ENCODE data around the gene HDDC3. TPM values are rescaled to one million over a fixed set of nuclear protein-coding genes. Genes with fewer than 3 reads are reported as not detected.
"Not testable (repeated sequence)": the region's sequence is repeated elsewhere in the genome, so short reads cannot be mapped to it uniquely, and the experiment has no call there.

Gene HDDC3
- total and polyA plus RNA-seq, 2 donors: 18.7 to 25.4 TPM

DNA sequence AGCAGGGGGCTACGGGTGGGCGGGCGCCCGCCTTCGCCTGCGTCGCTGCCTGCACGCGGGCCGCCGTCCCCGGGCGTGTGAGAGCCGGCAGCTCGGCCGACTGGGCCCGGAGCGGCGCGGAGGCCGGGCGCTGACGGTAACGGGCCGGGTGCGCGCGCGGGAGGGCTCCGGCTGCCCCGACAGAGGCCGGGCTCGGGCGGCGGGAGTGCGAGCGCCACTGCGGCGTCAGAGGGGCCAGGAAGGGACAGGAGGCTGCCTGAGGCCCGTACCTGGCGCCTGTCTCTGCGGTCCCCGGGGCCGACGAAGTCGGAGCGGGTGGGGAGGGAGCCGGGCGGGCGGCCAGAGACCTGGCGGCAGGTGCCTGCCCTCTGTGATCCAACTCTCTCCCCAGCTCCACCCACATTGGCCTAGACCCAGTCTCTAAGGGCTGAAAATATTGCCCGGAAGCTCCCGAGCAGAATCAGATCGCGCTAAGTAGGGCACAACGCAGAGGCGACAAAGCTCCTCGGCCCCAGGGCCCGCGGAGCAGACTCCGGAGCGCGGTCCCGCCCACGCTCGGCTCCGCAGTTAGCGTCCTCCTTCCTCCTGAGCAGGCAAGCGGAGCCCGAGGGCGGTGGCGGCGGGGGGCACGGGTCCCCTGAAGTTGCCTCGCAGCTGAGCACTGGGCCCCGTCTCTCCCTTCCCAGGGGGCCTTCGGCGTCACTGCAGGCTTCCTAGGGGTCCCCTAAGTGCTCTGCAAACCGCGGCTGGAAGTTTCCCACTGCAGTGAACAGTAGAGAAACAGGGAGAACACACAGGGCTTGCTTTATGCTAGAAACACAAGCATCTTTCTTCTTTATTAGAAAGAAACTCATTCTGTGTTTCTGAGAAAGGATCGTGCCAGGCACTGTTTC, 29.3 kb downstream of the HDDC3 start, which contains the start of gene MAN2A2:
TSS of gene MAN2A2 (plus strand) at position 463 of the 893 bp plus-strand sequence. CDS start 906 bp downstream, outside the sequence.
- Histone ChIP-seq H3K27me3 (ENCODE audit: control insufficient read depth in 2 of 2, insufficient read depth in 1 of 2, low read length in 1 of 2) (peaks cover 0 to 2% of the 10 kb centered on the region in 2 donors), H3K4me1 (ENCODE audit: control insufficient read depth in 2 of 2, insufficient read depth in 2 of 2, low read length in 2 of 2) (peaks cover 7 to 15% of the 10 kb centered on the region in 2 donors), H3K9me3 (ENCODE audit: control insufficient read depth in 2 of 2, insufficient read depth in 1 of 2, low read length in 1 of 2) (no peaks in the 10 kb centered on the region), H3K4me3 (ENCODE audit: low read length in 2 of 2) (peak within 1 kb of the TSS; percentile 77 to 78), H3K27ac (ENCODE audit: low read depth in 1 of 2, low read length in 1 of 2) (peak within 1 kb of the TSS; percentile 88 to 94), H3K36me3 (ENCODE audit: control insufficient read depth in 2 of 2, insufficient read depth in 2 of 2, low read length in 1 of 2) (peaks cover 30 to 33% of the 10 kb centered on the region in 2 donors)
- DNase-seq (ENCODE audit: low read depth in 6 of 9, low spot score in 9 of 9): peak in 8 of 9 donors; percentile 44 to 87 (median 60)
- WGBS: 1% methylated on average over 81 of the region's 81 CpGs

DNA sequence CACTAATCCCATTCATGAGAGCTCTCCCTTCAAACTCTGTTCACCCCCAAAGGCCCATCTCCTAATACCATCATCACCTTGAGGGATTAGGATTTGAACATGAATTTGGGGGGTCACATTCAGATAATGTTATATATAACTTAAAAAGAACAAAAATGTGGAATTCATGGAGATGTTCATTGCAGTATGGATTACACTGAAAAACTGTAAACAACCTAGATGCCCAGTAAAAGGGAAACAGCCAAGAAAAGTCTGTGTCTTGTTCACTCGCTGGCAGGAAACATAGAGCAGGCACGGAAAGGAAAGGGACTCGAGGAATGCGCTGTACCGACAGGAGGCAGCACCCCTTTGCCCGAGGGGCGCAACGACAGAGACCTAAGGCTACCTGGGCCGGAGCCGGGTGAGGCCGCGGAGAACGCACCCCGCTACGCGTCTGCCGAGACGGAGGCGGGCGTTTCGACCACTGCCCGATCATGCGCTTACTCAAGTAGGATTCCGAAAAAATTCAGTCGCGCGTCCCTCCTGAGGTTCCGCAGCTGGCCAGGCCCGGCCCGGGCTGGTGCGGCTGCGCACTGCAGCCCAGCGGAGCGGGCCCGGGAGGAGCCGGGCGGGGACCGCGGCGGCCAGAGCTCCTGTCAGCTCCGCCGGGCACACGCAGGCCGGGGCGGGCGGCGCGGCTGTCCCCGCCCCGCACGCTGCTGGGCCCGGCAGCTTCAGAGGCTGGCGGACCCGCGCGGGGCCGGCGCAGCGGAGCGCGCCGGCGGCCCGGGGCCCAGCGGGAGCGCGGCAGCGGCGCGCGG, 30.1 kb downstream of the HDDC3 start:
- DNase-seq (ENCODE audit: low read depth in 6 of 9, low spot score in 9 of 9): peak; percentile 37 to 88 (median 65)
- Histone ChIP-seq H3K4me1 (ENCODE audit: control insufficient read depth in 2 of 2, insufficient read depth in 2 of 2, low read length in 2 of 2) (peaks cover 7 to 15% of the 10 kb centered on the region in 2 donors), H3K4me3 (ENCODE audit: low read length in 2 of 2) (peak overlapping the region; percentile 77 to 78), H3K9me3 (ENCODE audit: control insufficient read depth in 2 of 2, insufficient read depth in 1 of 2, low read length in 1 of 2) (no peaks in the 10 kb centered on the region), H3K36me3 (ENCODE audit: control insufficient read depth in 2 of 2, insufficient read depth in 2 of 2, low read length in 1 of 2) (peaks cover 22 to 25% of the 10 kb centered on the region in 2 donors), H3K27ac (ENCODE audit: low read depth in 1 of 2, low read length in 1 of 2) (peak overlapping the region; percentile 71 to 94), H3K27me3 (ENCODE audit: control insufficient read depth in 2 of 2, insufficient read depth in 1 of 2, low read length in 1 of 2) (peaks cover 0 to 2% of the 10 kb centered on the region in 2 donors)
- WGBS: under 1% methylated on average over 71 of the region's 71 CpGs

DNA sequence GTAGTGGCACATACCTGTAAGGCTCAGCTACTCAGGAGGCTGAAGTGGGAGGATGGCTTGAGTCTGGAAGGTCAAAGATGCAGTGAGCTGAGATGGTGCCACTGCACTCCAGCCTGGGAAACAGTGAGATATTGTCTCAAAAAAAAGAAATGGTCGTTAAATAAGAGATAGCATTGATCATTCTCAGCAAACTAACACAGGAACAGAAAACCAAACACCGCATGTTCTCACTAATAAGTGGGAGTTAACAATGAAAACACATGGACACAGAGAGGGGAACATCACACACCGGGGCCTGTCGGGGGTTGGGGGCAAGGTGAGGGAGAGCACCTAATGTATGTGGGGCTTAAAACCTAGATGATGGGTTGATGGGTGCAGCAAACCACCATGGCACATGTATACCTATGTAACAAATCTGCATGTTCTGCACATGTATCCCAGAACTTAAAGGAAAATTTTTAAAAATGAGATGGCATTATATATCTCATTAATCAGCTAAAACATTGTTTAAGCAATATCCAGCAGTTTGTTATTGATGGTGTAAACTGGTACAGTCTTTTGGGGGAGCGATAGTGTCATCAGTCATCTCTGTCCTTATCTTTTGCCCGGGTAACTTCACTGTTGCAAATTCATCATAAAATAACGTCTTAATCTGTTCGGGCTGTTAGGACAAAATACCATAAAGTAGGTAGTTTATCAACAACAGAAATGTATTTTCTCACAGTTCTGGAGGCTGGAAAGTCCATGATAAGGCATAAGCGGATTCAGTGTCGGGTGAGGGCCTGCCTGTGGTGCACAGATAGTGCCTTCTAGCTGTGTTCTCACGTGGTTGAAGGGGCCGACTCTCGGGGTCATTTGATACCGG, 30.9 kb downstream of the HDDC3 start:
- 66% methylated on average over 14 of the region's 14 CpGs for WGBS
- Histone ChIP-seq H3K9me3 (ENCODE audit: control insufficient read depth in 2 of 2, insufficient read depth in 1 of 2, low read length in 1 of 2) (no peaks in the 10 kb centered on the region), H3K36me3 (ENCODE audit: control insufficient read depth in 2 of 2, insufficient read depth in 2 of 2, low read length in 1 of 2) (peaks cover 14 to 17% of the 10 kb centered on the region in 2 donors), H3K4me3 (ENCODE audit: low read length in 2 of 2) (peak overlapping the region in 1 of 2 donors; percentile 78), H3K27me3 (ENCODE audit: control insufficient read depth in 2 of 2, insufficient read depth in 1 of 2, low read length in 1 of 2) (peaks cover 0 to 2% of the 10 kb centered on the region in 2 donors), H3K27ac (ENCODE audit: low read depth in 1 of 2, low read length in 1 of 2) (no peak overlapping the region), H3K4me1 (ENCODE audit: control insufficient read depth in 2 of 2, insufficient read depth in 2 of 2, low read length in 2 of 2) (peaks cover 7 to 15% of the 10 kb centered on the region in 2 donors)
- no peak for DNase-seq (ENCODE audit: low read depth in 6 of 9, low spot score in 9 of 9)

DNA sequence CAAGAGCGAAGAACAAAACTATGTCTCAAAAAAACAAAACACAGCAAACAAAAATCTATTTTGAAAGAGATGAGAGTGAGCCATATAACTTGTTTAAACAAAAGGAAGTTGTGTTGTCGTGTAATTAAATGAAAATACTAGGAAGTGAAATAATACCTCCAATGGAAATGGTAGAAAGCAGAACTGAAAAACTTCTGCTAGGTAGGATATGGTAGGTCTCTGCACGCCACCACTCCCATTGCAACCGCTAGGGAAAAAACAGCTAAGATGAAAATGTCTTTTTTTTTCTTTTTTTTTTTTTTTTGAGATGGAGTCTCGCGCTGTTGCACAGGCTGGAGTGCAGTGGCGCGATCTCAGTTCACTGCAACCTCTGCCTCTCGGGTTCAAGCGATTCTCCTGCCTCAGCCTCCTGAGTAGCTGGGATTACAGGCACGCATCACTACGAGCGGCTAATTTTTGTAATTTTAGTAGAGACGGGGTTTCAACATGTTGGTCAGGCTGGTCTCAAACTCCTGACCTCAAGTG, 35.2 kb downstream of the HDDC3 start:
- not testable (repeated sequence) for H3K4me1 ChIP-seq (ENCODE audit: control insufficient read depth in 2 of 2, insufficient read depth in 2 of 2, low read length in 2 of 2); H3K27ac ChIP-seq (ENCODE audit: low read depth in 1 of 2, low read length in 1 of 2); H3K36me3 ChIP-seq (ENCODE audit: control insufficient read depth in 2 of 2, insufficient read depth in 2 of 2, low read length in 1 of 2); H3K4me3 ChIP-seq (ENCODE audit: low read length in 2 of 2); H3K9me3 ChIP-seq (ENCODE audit: control insufficient read depth in 2 of 2, insufficient read depth in 1 of 2, low read length in 1 of 2); DNase-seq (ENCODE audit: low read depth in 6 of 9, low spot score in 9 of 9); H3K27me3 ChIP-seq (ENCODE audit: control insufficient read depth in 2 of 2, insufficient read depth in 1 of 2, low read length in 1 of 2)
- 95% methylated on average over 14 of the region's 14 CpGs for WGBS

DNA sequence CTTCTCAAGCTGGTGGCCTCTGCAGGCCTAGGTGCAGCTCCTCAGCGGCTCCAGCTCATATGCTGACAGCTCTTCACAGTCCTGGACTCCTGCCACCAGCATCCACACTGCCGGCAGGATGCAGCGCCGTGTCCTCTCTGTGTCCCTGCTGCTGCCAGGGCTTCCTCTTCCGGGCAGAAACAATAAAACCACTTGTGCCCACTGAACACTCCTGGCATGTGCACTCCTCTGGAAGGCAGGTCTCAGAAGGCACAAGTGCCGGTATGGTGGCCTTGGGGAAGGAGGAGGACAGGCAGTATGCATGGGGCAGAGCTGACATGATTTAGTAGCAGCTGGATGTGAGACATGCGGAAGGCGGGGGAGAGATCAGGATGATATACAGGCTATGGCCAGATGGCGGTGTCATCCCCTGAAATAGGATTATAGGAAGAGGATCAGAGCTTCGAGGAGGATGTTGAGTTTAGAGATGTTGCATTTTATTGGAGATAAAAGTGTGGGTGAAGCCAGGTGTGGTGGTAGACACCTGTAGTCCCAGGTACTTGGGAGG, 36.7 kb downstream of the HDDC3 start:
- no peak overlapping the region for H3K27ac ChIP-seq (ENCODE audit: low read depth in 1 of 2, low read length in 1 of 2)
- peaks cover 0 to 4% of the 10 kb centered on the region in 2 donors for H3K9me3 ChIP-seq (ENCODE audit: control insufficient read depth in 2 of 2, insufficient read depth in 1 of 2, low read length in 1 of 2)
- H3K4me3 ChIP-seq (ENCODE audit: low read length in 2 of 2): no peak overlapping the region
- no peaks in the 10 kb centered on the region for H3K27me3 ChIP-seq (ENCODE audit: control insufficient read depth in 2 of 2, insufficient read depth in 1 of 2, low read length in 1 of 2)
- no peaks in the 10 kb centered on the region for H3K36me3 ChIP-seq (ENCODE audit: control insufficient read depth in 2 of 2, insufficient read depth in 2 of 2, low read length in 1 of 2)
- H3K4me1 ChIP-seq (ENCODE audit: control insufficient read depth in 2 of 2, insufficient read depth in 2 of 2, low read length in 2 of 2): no peaks in the 10 kb centered on the region
- no peak for DNase-seq (ENCODE audit: low read depth in 6 of 9, low spot score in 9 of 9)
- WGBS: 95% methylated on average over 10 of the region's 10 CpGs

DNA sequence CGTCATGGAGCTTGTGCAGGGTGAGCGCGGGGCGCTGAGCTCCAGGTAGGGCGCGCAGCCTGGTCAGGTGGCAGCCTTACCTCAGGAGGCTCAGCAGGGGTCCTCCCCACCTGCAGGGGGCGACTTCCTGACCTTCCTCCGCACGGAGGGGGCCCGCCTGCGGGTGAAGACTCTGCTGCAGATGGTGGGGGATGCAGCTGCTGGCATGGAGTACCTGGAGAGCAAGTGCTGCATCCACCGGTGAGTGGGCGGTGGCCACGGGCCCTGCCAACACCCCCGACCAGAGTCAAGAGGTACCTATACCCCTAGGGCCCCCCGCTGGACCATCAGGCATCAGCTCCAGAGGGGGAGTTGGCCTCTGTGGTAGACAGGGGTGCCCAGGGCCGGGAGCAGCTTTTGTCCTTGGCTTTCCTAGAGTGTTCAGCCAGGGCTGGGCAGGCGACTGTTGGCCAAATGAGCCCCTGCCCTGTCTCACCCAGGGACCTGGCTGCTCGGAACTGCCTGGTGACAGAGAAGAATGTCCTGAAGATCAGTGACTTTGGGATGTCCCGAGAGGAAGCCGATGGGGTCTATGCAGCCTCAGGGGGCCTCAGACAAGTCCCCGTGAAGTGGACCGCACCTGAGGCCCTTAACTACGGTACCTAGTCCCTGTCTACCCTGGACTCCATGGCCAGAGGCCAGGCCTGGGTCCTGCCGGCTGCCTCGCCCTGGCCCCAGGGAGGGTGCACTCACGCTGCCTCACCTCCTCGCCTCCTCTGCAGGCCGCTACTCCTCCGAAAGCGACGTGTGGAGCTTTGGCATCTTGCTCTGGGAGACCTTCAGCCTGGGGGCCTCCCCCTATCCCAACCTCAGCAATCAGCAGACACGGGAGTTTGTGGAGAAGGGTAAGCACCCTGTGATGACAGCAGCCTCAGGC, 38.9 kb downstream of the HDDC3 start:
- Histone ChIP-seq H3K9me3 (ENCODE audit: control insufficient read depth in 2 of 2, insufficient read depth in 1 of 2, low read length in 1 of 2) (peaks cover 0 to 4% of the 10 kb centered on the region in 2 donors), H3K27ac (ENCODE audit: low read depth in 1 of 2, low read length in 1 of 2) (no peak overlapping the region), H3K36me3 (ENCODE audit: control insufficient read depth in 2 of 2, insufficient read depth in 2 of 2, low read length in 1 of 2) (no peaks in the 10 kb centered on the region), H3K27me3 (ENCODE audit: control insufficient read depth in 2 of 2, insufficient read depth in 1 of 2, low read length in 1 of 2) (no peaks in the 10 kb centered on the region), H3K4me3 (ENCODE audit: low read length in 2 of 2) (no peak overlapping the region), H3K4me1 (ENCODE audit: control insufficient read depth in 2 of 2, insufficient read depth in 2 of 2, low read length in 2 of 2) (peaks cover 0 to 16% of the 10 kb centered on the region in 2 donors)
- 96% methylated on average over 33 of the region's 33 CpGs for WGBS
- no peak for DNase-seq (ENCODE audit: low read depth in 6 of 9, low spot score in 9 of 9)

DNA sequence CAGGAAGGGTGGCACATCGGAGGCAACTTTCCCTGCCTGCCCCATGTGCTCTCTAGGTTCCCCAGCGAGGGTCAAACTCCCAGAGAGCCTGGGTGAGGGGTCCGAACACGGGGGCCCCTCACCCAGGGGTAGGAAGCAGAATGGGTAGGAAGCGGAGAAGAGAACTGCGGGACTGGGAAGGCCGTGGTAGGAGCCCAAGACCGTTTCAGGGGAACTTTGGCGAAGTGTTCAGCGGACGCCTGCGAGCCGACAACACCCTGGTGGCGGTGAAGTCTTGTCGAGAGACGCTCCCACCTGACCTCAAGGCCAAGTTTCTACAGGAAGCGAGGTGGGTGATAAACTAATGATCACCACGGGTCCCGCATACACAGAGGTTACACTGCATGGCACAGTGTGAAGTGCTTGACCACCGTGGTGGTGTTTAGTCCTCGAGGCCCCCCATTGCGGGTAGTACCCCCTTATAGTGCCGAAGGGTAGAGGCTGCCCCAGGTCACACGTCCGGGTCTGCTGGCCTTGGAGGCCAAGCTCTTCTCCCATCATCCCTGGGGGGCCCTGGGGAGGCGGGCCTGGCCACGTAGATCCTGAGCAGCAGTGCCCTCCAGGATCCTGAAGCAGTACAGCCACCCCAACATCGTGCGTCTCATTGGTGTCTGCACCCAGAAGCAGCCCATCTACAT, 39.7 kb downstream of the HDDC3 start:
- peaks cover 0 to 16% of the 10 kb centered on the region in 2 donors for H3K4me1 ChIP-seq (ENCODE audit: control insufficient read depth in 2 of 2, insufficient read depth in 2 of 2, low read length in 2 of 2)
- WGBS: 98% methylated on average over 29 of the region's 29 CpGs
- DNase-seq (ENCODE audit: low read depth in 6 of 9, low spot score in 9 of 9): no peak
- no peak overlapping the region for H3K4me3 ChIP-seq (ENCODE audit: low read length in 2 of 2)
- H3K36me3 ChIP-seq (ENCODE audit: control insufficient read depth in 2 of 2, insufficient read depth in 2 of 2, low read length in 1 of 2): no peaks in the 10 kb centered on the region
- H3K9me3 ChIP-seq (ENCODE audit: control insufficient read depth in 2 of 2, insufficient read depth in 1 of 2, low read length in 1 of 2): peaks cover 0 to 4% of the 10 kb centered on the region in 2 donors
- H3K27ac ChIP-seq (ENCODE audit: low read depth in 1 of 2, low read length in 1 of 2): no peak overlapping the region
- no peaks in the 10 kb centered on the region for H3K27me3 ChIP-seq (ENCODE audit: control insufficient read depth in 2 of 2, insufficient read depth in 1 of 2, low read length in 1 of 2)
